GM18867 (cell line): ENCODE measurements around the gene AGTPBP1.

ENCODE experiments used
- ATAC-seq: cut with Tn5 transposase; IDR thresholded peaks from one replicate; pipeline ENCODE4 v1.9.1; 2021; ENCODE audit warnings: mild to moderate bottlenecking, moderate library complexity; ENCODE audit not compliant: unreplicated experiment

The AGTPBP1 gene

GRCh38 chr9:85553475-85553874 is 188.3 kb downstream of the AGTPBP1 start:
- ATAC-seq: no peak

GRCh38 chr9:85547599-85547998 is 194.2 kb downstream of the AGTPBP1 start:
- ATAC-seq: no peak

DNA sequence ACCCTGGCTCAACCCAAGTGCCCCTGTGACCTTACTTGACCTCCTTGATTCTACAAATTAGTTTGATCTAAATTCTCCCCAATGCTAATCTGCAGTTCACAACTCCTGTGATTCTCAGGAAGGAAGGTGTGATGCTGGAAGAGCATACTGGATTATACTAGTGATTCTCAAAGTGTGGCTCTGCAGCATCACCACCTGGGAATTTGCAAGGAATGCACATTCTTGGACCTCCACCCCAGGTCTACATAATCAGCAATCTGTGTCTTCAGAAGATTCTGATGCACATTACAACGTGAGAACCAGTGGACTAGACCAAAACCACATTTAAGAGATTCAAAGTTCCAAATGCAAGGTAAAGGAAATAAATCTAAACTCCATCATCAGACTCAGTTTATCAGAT is 198.6 kb downstream of the AGTPBP1 start:
- ATAC-seq: no peak

DNA sequence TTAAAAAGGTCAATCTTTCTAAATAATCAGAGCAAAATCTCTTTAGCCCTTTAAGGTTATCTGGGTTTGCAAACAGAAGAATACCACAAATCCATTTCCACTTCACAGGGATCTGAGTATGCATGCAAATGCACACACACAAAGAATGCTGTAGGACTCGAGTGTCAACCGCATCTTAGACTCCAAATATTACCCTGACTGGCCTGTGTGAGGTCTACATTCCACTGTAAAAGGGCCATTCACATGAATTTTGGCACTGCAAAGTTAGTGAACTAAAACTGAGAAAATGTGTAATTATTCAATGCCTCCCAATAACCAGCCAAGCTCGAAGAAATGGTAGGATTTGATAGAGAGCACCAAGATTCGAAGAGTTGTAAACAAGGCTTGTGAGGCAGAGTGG is 199.9 kb downstream of the AGTPBP1 start:
- no peak for ATAC-seq

DNA sequence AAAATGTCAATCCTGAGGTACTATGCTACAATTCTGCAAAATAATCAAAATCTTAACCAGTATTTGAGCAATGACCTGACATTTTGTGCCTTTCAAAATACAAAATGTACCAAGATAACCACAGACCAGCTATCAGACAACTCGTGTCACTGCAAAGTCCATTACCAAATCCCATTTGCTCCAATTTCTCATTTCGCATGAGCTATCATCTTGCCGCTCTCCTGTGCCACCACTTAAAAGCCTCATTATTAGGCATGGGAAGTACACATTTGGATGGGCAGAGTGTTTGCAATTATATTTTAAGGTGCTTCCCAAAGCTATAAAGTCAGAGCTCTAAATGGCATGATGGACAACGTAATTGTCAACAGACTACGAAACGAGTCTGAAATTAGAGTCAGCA is 205.2 kb downstream of the AGTPBP1 start:
- ATAC-seq: no peak

DNA sequence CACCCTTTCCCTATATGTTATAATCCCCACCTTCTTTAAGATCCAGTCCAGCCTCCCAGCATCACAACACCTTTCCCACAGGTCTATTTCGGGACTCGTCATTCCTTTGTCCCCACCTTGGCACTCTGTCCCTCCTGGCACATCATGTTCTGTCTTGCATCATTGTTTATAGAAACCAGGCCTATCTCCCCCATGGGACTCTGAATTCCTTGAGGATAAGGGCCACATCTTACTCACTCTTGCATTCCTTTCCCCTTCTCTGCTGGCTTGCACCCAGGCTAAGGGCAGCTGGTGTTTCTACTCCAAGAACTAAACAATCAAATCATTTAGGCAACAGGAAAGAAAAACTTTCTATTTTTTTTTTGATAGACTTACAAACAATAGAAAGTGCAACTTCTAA is 205.7 kb downstream of the AGTPBP1 start:
- ATAC-seq: no peak

- ATAC-seq: no peak
Observed at GRCh38 chr9:85534340-85534739, 207.4 kb downstream of the AGTPBP1 start.

- ATAC-seq: no peak
Observed at GRCh38 chr9:85533538-85533937, 208.2 kb downstream of the AGTPBP1 start.

DNA sequence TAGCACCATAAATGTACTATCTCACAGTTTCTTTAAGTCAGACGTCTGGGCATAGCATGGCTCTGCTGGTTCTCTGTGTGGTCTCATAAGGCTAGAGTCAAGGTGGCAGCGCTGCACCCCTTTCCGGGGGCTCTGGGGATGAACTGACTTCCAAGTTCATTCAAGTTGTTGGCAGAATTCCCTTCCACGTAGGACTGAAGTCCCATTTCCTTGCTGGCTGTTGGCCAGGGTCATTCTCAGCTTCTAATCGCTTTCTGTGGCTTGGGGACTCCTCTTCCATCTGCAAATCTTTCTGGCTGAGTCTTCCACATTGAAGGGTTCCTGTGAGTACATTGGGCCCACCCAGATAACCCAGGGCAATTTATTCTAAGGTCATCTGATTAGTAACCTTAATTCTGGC is 211.0 kb downstream of the AGTPBP1 start:
- no peak for ATAC-seq

DNA sequence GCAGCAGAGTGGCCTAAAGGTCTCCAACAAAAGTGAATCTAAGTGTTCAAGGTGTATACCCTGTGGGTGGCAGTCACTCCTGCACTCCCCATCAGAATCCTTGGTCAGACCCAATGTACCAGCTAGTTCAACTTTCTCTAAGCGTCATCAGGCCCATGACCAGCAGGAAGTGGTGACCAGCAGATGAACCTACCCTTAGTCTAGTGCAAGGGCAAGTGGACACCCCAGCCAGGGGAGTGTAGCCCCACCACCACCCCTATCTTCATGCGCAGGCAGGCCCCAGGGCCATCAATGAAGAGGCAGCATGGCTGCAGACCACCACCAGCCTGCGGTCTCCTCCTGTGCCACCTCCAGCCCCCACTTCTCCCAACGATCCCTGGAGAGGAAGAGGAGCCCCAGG is 213.1 kb downstream of the AGTPBP1 start:
- no peak for ATAC-seq

GRCh38 chr9:85528142-85528541 is 213.6 kb downstream of the AGTPBP1 start:
- no peak for ATAC-seq

- no peak for ATAC-seq
Observed at GRCh38 chr9:85527331-85528020, 214.3 kb downstream of the AGTPBP1 start.

- ATAC-seq: no peak
Observed at GRCh38 chr9:85524531-85524930, 217.2 kb downstream of the AGTPBP1 start.

- ATAC-seq: no peak
Observed at GRCh38 chr9:85523202-85523601, 218.6 kb downstream of the AGTPBP1 start.

DNA sequence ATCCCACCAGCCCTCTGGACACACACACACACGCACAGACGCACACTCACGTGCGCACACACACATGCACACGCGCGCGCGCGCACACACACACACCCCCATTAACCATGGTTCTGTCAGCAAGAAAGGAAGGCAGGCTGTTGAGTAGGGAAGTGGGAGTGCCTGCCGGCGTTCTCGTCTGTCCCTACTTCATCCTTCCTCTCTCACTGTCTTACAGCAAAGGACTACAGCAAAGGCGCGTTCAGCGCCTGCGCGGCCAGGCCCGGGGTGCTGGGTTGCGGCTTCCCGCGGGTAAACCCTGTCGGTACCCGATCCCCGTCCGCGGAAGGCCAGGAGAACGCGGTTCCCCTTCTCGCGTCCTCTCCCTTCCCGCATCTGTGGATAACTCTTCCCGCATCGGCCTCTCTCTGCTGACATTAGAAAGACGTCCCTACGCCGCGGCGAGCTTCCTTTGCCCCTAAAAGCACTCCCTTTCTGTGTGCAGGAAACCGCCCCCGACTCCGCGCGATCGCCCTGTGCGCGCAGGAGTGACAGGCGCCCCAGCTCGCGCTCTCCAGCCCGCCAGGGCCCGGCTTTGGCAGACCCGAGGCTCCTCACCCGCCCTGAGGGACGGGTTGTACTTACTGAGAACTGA is 219.2 kb downstream of the AGTPBP1 start:
- ATAC-seq: no peak

GRCh38 chr9:85521371-85522197 is 220.2 kb downstream of the AGTPBP1 start:
- ATAC-seq: no peak

DNA sequence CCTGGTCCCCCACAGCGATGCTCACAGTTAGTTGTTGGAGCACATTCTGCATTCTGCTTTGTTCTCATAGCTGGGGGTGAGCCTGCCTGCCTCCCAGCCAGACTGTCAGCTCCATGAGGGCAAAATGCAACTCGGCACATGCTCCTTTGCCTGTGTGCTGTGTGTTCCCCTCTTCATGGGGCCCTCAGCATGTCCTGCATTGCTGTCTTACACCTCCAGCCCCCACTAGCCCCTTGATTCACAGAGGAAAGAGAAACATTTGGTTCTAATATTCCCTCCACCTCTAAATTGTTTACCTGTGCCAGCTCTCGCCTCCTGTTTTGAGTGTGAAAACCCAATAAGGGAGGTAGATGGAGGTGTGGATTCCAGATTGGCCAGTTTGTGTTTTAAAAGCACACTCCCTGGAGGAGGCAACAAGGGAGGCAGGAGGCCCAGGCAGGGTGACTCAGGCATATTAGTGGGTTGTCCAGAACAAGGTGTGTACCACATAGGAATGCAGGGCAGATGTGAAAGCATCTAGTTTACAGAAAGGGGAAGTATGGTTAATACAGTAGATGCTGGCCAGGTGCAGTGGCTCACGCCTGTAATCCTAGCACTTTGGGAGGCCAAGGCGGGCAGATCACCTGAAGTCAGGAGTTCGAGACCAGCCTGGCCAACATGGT is 224.6 kb downstream of the AGTPBP1 start:
- ATAC-seq: no peak

GRCh38 chr9:85516455-85516854 is 225.3 kb downstream of the AGTPBP1 start:
- no peak for ATAC-seq

DNA sequence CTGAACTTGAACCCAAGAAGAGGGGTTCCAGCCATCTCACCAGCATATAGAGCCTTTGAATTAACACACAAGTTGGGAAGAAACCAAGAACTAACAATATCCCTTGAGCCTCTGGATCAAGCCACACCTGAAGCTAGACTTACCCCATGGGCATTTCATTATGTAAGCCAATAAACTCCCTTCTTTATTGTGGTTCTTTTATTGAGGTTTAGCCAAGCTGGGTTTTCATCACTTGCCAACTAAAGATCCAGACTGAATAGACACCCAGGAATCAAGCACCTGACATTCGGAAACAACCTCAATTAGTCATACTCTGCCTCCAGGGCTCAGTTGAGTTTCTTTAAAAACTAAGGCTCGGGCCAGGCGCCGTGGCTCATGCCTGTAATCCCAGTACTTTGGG is 226.7 kb downstream of the AGTPBP1 start:
- ATAC-seq: no peak

GRCh38 chr9:85514256-85514655 is 227.5 kb downstream of the AGTPBP1 start:
- no peak for ATAC-seq

DNA sequence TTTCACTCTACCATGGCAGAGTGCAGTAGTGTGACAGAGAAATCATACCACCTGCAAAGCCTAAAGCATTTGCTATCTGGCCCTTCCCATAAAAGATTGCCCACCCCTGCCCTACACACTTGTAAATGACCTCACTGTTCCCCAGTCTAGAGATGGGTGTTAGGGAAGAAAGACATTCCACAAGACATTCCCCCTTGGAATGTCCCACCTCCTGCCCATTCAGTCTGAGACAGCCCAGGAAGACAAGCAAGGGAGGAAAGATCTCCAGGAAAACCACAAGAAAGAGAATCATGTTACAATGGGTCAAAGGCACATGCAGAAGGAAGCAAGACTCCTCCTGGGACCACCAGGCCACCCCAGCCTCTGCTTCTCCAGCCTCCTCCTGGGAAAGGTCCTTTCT is 230.0 kb downstream of the AGTPBP1 start:
- no peak for ATAC-seq
